Muscle layer of colon (tissue), 2 donors: ENCODE data around the gene UBTD2.
"Not testable (repeated sequence)": the region's sequence is repeated elsewhere in the genome, so short reads cannot be mapped to it uniquely, and the experiment has no call there.

Source experiments
- H3K27ac ChIP-seq: one replicate; pipeline ENCODE4 v1.7.0; 2013; ENCODE audit warnings: low read depth, mild to moderate bottlenecking, low read length, moderate library complexity
- H3K27me3 ChIP-seq, 2 donors: one replicate each; pipeline ENCODE4 v1.7.0; 2013; ENCODE audit warnings: low read length in 2 of 2, mild to moderate bottlenecking in 2 of 2; ENCODE audit not compliant: insufficient read depth in 2 of 2, control insufficient read depth in 1 of 2
- H3K36me3 ChIP-seq: one replicate; pipeline ENCODE4 v1.7.0; 2013; ENCODE audit warnings: mild to moderate bottlenecking, low read length; ENCODE audit not compliant: insufficient read depth
- H3K4me1 ChIP-seq: one replicate; pipeline ENCODE4 v1.7.0; 2013; ENCODE audit warnings: mild to moderate bottlenecking, low read length; ENCODE audit not compliant: insufficient read depth
- H3K4me3 ChIP-seq, 2 donors: one replicate each; pipeline ENCODE4 v1.7.0; 2013; ENCODE audit warnings: low read length in 2 of 2, low read depth in 1 of 2, mild to moderate bottlenecking in 1 of 2, moderate library complexity in 1 of 2
- H3K9ac ChIP-seq: one replicate; pipeline ENCODE4 v1.7.0; 2013; ENCODE audit warnings: low read length
- H3K9me3 ChIP-seq: one replicate; pipeline ENCODE4 v1.7.0; 2013; ENCODE audit warnings: mild to moderate bottlenecking, low read length
- donor health status: abdominal sarcoma.
- donor health status: Adenocarcinoma of cecum.

The UBTD2 gene, protein sequence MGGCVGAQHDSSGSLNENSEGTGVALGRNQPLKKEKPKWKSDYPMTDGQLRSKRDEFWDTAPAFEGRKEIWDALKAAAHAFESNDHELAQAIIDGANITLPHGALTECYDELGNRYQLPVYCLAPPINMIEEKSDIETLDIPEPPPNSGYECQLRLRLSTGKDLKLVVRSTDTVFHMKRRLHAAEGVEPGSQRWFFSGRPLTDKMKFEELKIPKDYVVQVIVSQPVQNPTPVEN

DNA sequence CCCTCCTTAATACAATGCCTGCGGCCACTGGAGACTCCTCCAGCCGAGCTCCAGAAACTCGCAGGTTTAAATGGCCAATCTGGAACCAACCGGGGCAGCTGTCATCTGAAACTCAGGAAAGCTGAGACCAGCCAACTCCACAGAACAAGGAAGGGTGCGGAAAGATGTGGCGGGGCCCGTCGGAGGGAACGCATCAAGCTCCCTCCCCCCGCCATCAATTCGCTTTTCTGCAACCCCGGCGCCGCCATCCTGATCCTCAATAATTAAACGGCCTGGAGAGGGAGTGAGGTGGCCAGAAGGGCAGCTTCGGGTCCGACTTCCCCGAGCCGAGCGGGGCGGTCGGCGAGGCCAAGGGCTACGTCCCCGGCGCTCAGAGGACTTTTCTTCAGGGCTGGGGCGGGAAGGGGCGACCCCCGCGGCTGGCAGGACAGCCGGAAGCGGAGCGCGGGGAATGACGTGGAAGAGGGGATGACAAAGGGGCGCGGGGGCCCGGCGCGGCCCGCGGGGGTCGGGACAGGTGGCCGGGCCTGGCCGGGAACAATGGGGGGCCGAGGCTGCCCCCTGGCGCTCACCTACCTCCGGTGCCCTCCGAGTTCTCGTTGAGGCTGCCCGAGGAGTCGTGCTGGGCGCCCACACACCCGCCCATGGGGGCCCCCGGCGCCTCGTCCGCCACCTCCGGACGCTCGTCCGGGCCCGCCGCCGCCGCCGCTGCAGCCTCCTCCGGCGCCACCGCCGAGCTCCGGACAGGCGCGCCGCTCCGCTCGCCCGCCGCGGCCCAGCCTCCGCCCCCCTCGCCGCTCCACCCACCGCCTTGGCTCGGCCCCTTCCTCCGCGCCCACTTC is at the start of gene UBTD2:
TSS of gene UBTD2 (minus strand) at position 745 of the 842 bp plus-strand sequence. CDS start at position 646, 99 bp downstream.
- H3K9me3 ChIP-seq, result no peaks in the 10 kb centered on the region
- H3K36me3 ChIP-seq, result no peaks in the 10 kb centered on the region
- no peaks in the 10 kb centered on the region for H3K27me3 ChIP-seq
- H3K27ac ChIP-seq, result peak within 1 kb of the TSS; percentile 99
- H3K4me3 ChIP-seq, result peak within 1 kb of the TSS; percentile 76 to 81
- peak within 1 kb of the TSS; percentile 71 for H3K9ac ChIP-seq
- H3K4me1 ChIP-seq, result peaks cover 25% of the 10 kb centered on the region

DNA sequence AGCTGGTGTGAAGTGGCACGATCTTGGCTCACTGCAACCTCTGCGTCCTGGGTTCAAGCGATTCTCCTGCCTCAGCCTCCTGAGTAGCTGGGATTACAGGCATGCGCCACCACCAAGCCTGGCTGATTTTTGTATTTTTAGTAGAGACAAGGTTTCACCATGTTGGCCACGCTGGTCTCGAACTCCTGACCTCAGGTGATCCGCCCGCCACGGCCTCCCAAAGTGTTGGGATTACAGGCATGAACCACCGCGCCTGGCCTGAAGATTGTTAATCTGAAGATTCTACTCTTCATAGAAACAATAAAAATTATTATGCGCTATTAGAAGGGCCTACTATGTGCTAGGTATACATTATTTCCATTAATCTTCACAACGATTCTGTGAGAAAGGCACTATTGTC is 43.3 kb upstream of the UBTD2 start:
- not testable (repeated sequence) for H3K36me3 ChIP-seq, H3K9me3 ChIP-seq, H3K4me3 ChIP-seq, H3K27ac ChIP-seq, H3K27me3 ChIP-seq, H3K9ac ChIP-seq, H3K4me1 ChIP-seq

DNA sequence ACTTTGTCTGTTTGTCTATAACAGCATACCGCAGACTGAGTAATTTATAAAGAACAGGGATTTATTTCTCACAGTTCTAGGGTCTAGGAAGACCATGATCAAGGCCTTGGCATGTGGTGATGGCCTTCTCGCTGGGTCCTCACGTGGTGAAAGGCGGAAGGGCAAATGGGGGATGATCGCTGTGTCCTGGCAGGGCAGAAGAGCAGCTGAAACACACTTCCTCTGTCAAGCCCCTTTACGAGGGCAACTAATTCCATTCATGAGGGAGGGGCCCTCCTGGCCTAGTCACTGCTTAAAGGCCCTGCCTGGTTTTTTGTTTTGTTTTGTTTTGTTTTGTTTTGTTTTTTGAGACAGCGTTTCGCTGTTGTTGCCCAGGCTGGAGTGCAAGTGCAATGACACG is 41.9 kb upstream of the UBTD2 start:
- H3K9me3 ChIP-seq, result no peaks in the 10 kb centered on the region
- no peak overlapping the region for H3K9ac ChIP-seq
- H3K27me3 ChIP-seq, result no peaks in the 10 kb centered on the region
- H3K36me3 ChIP-seq, result no peaks in the 10 kb centered on the region
- no peak overlapping the region for H3K4me3 ChIP-seq
- no peak overlapping the region for H3K27ac ChIP-seq
- no peaks in the 10 kb centered on the region for H3K4me1 ChIP-seq

DNA sequence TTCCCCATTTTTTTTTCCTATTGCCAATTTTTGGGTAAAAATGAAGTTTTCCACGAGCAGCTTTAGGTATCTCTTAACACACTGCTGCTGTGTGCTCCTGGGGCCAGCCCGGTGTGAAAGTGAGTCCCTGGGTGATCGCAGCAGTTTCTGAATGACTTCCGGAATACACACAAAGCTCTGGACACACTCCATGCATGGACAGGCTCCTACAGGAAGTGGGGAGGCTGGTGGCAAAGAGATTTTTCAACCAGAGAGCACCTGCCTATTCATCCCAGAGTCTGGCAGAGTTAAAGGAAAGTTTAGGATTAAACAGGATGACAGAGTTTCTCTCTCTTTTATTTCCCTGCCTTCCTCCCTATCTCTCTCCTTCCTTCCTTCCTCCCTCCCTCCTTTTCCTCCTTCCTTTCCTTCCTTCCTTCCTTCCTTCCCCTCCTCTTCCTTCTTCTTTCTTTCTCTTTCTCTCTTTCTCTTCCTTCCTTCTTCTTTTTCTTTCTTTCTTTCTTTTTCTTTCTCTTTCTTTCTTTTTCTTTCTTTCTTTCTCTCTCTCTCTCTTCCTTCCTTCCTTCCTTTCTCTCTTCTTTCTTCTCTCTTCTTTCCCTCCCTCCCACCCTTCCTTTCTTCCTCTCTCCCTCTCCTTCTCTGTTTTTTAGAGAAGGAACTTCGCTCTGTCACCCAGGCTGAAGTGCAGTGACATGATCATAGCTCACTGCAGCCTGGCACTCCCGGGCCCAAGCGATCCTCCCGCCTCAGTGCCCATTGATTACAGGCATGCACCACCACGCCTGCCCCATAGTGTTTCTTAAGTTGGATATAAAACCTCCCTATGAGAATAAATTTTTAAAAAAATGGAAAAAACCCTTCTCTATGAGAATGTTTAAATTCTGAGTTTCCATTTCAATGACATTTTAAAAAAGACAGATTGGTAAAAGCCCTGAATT is 38.7 kb upstream of the UBTD2 start:
- H3K9me3 ChIP-seq, result no peaks in the 10 kb centered on the region
- no peaks in the 10 kb centered on the region for H3K4me1 ChIP-seq
- no peak overlapping the region for H3K27ac ChIP-seq
- no peak overlapping the region for H3K9ac ChIP-seq
- H3K36me3 ChIP-seq, result no peaks in the 10 kb centered on the region
- no peak overlapping the region for H3K4me3 ChIP-seq
- H3K27me3 ChIP-seq, result no peaks in the 10 kb centered on the region

DNA sequence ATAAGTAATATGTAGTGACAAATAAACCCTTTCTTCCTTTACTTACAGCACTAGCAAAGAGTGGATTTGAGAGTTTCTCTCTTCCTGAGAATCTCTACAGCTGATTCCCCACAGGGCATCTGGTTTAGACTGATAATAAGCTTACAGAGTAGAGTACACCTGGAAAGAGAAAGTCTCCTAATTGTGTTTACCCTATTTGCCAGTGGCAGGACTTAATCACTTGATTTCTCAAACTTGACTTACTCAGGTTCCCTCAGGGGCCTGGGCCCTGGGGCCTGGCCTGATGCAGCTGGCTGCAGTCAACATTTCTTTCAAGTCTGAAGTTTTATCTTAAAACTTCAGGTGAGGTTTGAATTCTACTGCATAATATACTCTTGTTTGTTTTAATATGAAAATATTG is 38.0 kb upstream of the UBTD2 start:
- H3K4me3 ChIP-seq, result no peak overlapping the region
- H3K36me3 ChIP-seq, result no peaks in the 10 kb centered on the region
- H3K9me3 ChIP-seq, result no peaks in the 10 kb centered on the region
- no peak overlapping the region for H3K9ac ChIP-seq
- H3K4me1 ChIP-seq, result no peaks in the 10 kb centered on the region
- no peak overlapping the region for H3K27ac ChIP-seq
- no peaks in the 10 kb centered on the region for H3K27me3 ChIP-seq

DNA sequence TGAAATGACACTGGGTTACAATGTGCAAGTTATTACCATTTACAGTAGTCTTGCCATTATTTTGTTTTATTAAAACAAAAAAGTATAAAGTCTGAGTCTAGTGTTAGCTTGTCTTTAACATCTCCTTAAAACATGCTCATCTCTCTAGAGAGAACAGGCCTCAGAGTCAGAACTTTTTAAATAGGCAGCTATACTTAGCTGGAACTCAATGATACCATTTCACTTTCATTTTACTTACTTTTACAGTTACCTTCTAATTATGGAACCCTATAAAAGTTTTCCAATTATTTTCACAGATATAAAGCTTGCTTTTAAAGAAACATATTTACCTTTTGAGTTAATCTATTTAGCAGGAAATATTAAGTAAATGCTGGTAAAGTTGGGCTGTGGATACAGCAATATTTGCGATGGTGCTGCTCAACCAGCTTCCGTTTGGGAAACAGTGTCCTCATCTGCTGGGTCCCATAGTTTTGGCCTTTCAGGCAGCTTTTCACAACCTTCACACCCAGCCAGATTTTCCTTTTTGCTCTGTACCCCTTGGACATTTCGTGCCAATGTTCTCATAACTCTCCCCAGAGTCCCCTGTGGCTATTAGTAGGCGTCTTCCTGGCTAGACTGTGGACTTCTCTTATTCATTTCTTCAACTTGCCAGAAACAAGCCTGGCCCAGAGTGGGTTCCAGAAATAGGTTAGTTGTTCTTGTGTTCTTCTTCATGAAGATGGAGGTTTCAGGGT is 36.3 kb upstream of the UBTD2 start:
- no peak overlapping the region for H3K4me3 ChIP-seq
- H3K27ac ChIP-seq, result no peak overlapping the region
- H3K9me3 ChIP-seq, result no peaks in the 10 kb centered on the region
- H3K4me1 ChIP-seq, result no peaks in the 10 kb centered on the region
- H3K9ac ChIP-seq, result no peak overlapping the region
- H3K36me3 ChIP-seq, result no peaks in the 10 kb centered on the region
- H3K27me3 ChIP-seq, result no peaks in the 10 kb centered on the region

DNA sequence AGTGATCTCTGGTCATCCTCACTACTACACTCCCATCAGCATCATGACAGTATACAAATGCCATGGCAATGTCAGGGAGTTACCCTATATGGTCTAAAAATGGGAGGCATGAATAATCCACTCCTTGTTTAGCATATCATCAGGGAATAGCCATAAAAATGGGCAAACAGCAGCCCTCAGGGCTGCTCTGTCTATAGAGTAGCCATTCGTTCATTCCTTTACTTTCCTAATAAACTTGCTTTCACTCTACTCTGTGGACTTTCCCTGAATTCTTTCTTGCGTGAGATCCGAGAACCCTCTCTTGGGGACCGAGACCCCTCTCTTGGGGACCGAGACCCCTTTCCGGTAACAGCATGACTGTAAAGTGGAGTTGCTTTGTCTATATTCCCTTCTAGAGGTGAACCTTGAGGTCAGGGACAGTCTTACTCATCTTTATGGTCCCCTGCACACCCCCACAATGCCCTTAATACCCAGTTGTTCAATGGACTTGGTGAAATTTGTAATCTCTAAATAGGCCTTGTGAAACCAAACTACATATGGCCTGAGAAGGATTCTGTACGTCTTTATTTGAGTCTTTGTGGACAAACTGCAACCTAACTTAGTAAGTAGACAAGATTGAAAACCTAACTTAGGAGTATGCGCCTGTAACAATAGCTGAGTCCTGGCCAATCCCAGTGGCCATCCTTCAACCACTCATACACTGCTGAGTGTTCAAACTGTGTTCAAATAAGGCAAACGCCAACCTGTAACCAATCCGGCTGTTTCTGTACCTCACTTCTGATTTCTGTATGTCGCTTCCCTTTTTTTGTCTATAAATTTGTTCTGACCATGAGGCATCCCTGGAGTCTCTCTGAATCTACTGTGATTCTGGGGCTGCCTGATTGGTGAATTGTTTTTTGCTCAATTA is 32.3 kb upstream of the UBTD2 start:
- no peaks in the 10 kb centered on the region for H3K27me3 ChIP-seq
- H3K9ac ChIP-seq, result no peak overlapping the region
- H3K4me1 ChIP-seq, result no peaks in the 10 kb centered on the region
- no peaks in the 10 kb centered on the region for H3K9me3 ChIP-seq
- no peaks in the 10 kb centered on the region for H3K36me3 ChIP-seq
- no peak overlapping the region for H3K27ac ChIP-seq
- H3K4me3 ChIP-seq, result no peak overlapping the region

DNA sequence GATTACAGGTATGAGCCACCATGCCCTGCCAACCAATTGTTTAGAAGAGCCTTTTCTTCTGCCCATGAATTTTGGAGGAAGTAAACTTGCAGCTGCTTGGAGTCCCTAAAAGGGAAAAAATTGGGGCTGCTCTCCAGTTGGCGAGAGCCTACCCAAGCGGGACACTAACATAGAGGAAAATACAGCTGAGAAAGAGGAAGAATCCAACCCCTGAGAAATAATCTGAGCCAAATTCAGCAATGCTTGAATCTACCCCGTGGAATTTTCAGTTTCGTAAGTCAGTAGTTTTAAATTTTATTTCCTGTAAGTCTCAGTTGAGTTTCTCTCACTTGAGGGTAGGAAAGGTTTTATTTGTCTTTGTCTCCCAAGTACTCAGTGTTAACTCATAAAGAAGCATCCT is 30.4 kb upstream of the UBTD2 start:
- no peak overlapping the region for H3K27ac ChIP-seq
- H3K4me3 ChIP-seq, result no peak overlapping the region
- H3K9me3 ChIP-seq, result no peaks in the 10 kb centered on the region
- no peak overlapping the region for H3K9ac ChIP-seq
- no peaks in the 10 kb centered on the region for H3K36me3 ChIP-seq
- H3K27me3 ChIP-seq, result no peaks in the 10 kb centered on the region
- no peaks in the 10 kb centered on the region for H3K4me1 ChIP-seq

DNA sequence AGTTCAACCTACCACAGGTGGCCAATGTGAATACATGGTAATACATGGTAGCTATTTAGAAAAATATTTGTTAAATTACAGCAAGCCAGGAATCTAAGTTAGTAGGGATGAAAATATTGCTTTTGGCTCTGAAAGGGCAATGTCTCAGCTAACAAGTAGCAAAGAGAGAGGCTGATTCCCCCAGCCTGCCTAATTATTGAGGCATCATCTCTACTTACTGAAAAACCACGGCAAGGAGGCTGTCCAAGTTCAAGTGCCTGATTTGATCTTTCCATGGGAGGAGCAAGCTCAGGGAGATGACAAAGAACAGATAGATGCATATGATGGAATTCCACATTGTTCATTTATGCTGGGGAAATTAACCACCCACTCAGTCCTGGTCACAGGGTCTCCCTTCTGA is 28.7 kb upstream of the UBTD2 start:
- Histone ChIP-seq H3K9me3 (no peaks in the 10 kb centered on the region), H3K4me1 (no peaks in the 10 kb centered on the region), H3K27me3 (no peaks in the 10 kb centered on the region), H3K36me3 (no peaks in the 10 kb centered on the region), H3K4me3 (no peak overlapping the region), H3K9ac (no peak overlapping the region), H3K27ac (no peak overlapping the region)

DNA sequence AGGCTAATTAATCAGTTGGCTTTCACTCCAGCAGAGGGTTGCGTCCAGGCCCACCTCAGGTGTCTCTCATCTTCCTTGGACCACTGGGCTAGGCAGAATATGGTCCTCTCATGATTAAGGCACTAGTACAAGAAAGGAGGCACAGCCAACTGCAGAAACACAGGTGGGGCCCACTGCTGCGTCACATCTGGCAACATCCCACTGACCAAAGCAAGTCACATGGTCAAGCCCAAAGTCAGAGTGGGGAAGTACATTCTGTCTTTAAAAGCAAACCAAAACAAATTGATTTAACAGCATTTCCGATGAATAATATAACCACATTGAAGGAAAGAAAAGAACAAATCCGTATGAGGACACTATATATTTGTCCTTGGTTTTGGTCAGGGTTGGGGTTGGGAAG is 28.0 kb upstream of the UBTD2 start:
- Histone ChIP-seq H3K4me1 (no peaks in the 10 kb centered on the region), H3K4me3 (no peak overlapping the region), H3K36me3 (no peaks in the 10 kb centered on the region), H3K27ac (no peak overlapping the region), H3K9ac (no peak overlapping the region), H3K27me3 (no peaks in the 10 kb centered on the region), H3K9me3 (no peaks in the 10 kb centered on the region)
